GM12878 (cell line): ENCODE measurements around the gene TMEM212. TPM values are rescaled to one million over a fixed set of nuclear protein-coding genes. Genes with fewer than 3 reads are reported as not detected.

Source experiments
- ATF7 ChIP-seq: fragments of 450-650 bp; IDR thresholded peaks from 2 replicates; pipeline ENCODE4 v1.6.1; 2016; ENCODE audit warnings: low read depth, mild to moderate bottlenecking
- CBX3 ChIP-seq: fragments of 200-600 bp; sonication (generic); IDR thresholded peaks from 2 replicates; pipeline ENCODE4 v1.6.1; 2016; ENCODE audit warnings: low read depth, borderline replicate concordance
- FOXM1 ChIP-seq: IDR thresholded peaks from 2 replicates; pipeline ENCODE4 v1.6.1; 2012; ENCODE audit warnings: low read depth, mild to moderate bottlenecking, inconsistent platforms, low read length, moderate library complexity
- HCFC1 ChIP-seq: fragments of 150-350 bp; IDR thresholded peaks from 2 replicates; pipeline ENCODE4 v1.6.1; 2014; ENCODE audit warnings: low read length
- MEF2B ChIP-seq: fragments of 450-650 bp; IDR thresholded peaks from 2 replicates; pipeline ENCODE4 v1.6.1; 2018; ENCODE audit warnings: mild to moderate bottlenecking, moderate library complexity; ENCODE audit not compliant: partially characterized antibody, poor library complexity, severe bottlenecking
- MTA2 ChIP-seq: fragments of 450-650 bp; IDR thresholded peaks from 2 replicates; pipeline ENCODE4 v1.6.1; 2016; ENCODE audit warnings: low read depth, mild to moderate bottlenecking, moderate library complexity
- MYC ChIP-seq: IDR thresholded peaks from 2 replicates; pipeline ENCODE4 v1.6.1; 2011; ENCODE audit warnings: mild to moderate bottlenecking, low read length, moderate library complexity, inconsistent platforms; ENCODE audit not compliant: insufficient read depth, insufficient replicate concordance, insufficient read length, severe bottlenecking
- NBN ChIP-seq: fragments of 450-650 bp; IDR thresholded peaks from 2 replicates; pipeline ENCODE4 v1.6.1; 2016
- NFIC ChIP-seq: IDR thresholded peaks from 2 replicates; pipeline ENCODE4 v1.6.1; 2012; ENCODE audit warnings: low read depth, mild to moderate bottlenecking, inconsistent platforms, low read length, moderate library complexity
- NFYA ChIP-seq: IDR thresholded peaks from 2 replicates; pipeline ENCODE4 v1.6.1; 2011; ENCODE audit warnings: low read depth, mild to moderate bottlenecking, low read length, improper control_type of control experiment, borderline replicate concordance
- PAX5 ChIP-seq: IDR thresholded peaks from 2 replicates; pipeline ENCODE4 v1.6.1; 2011; ENCODE audit warnings: low read depth, low read length, borderline replicate concordance
- SIX5 ChIP-seq: IDR thresholded peaks from 2 replicates; pipeline ENCODE4 v1.6.1; 2011; ENCODE audit warnings: mild to moderate bottlenecking, low read depth, low read length, moderate library complexity; ENCODE audit not compliant: severe bottlenecking
- SMC3 ChIP-seq: IDR thresholded peaks from 2 replicates; pipeline ENCODE4 v1.6.1; 2011; ENCODE audit warnings: low read length, improper control_type of control experiment, borderline replicate concordance
- SREBF1 ChIP-seq: IDR thresholded peaks from 2 replicates; pipeline ENCODE4 v1.6.1; 2012; ENCODE audit warnings: mild to moderate bottlenecking, low read length
- TCF12 ChIP-seq: IDR thresholded peaks from 2 replicates; pipeline ENCODE4 v1.6.1; 2011; ENCODE audit warnings: low read depth, mild to moderate bottlenecking, low read length
- ZNF274 ChIP-seq: IDR thresholded peaks from one replicate; pipeline ENCODE4 v1.8.0; 2011; ENCODE audit not compliant: insufficient read length, insufficient read depth
- ZNF622 ChIP-seq: fragments of 450-650 bp; IDR thresholded peaks from 2 replicates; pipeline ENCODE4 v1.6.1; 2017; ENCODE audit warnings: mild to moderate bottlenecking, inconsistent platforms
- polyA plus RNA-seq, 11 experiments: library from polyadenylated mRNA; depleted of rRNA in 4 of 11; unstranded in 6 of 11; stranded (reverse) in 5 of 11; fragments of >200 nt; fragmentation: Nextera tagmentation in 4 of 11; fragmentation: Illumina TruSeq in 1 of 11; extraction: Ambion mirVana in 4 of 11; extraction: Trizol in 1 of 11; gene quantifications; 1 replicate in 1 of 11; 2 replicates in 10 of 11; pipeline versions ENCODE4 v1.2.1 to v1.2.3, GENCODE V29; 2011 to 2016; ENCODE audit warnings: inconsistent platforms in 2 of 11, missing spikeins in 2 of 11, low read depth in 1 of 11
- total RNA-seq, 4 experiments: library from RNA; depleted of rRNA in 3 of 4; stranded (reverse); fragments of >200 nt in 3 of 4; fragmentation: Illumina TruSeq in 1 of 4; extraction: Trizol in 1 of 4; gene quantifications; 2 replicates each; pipeline versions ENCODE4 v1.2.1 to v1.2.3, GENCODE V29; 2013 to 2021
- TF ChIP-seq, protein P1 (sequence below): fragments of 450-650 bp; IDR thresholded peaks from 2 replicates; pipeline ENCODE4 v1.6.1; 2017; ENCODE audit warnings: mild to moderate bottlenecking, low read depth, inconsistent platforms; ENCODE audit not compliant: poor library complexity, severe bottlenecking
- TF ChIP-seq, protein P2 (sequence below): fragments of 450-650 bp; IDR thresholded peaks from 2 replicates; pipeline ENCODE4 v1.6.1; 2016; ENCODE audit warnings: mild to moderate bottlenecking, moderate library complexity, borderline replicate concordance
- TF ChIP-seq, protein P3 (sequence below): fragments of 450-650 bp; IDR thresholded peaks from 2 replicates; pipeline ENCODE4 v1.6.1; 2016; ENCODE audit warnings: mild to moderate bottlenecking
- TF ChIP-seq, protein P4 (sequence below): fragments of 450-650 bp; IDR thresholded peaks from 2 replicates; pipeline ENCODE4 v1.6.1; 2016; ENCODE audit warnings: mild to moderate bottlenecking

The TMEM212 gene
- total and polyA plus RNA-seq, 10 of the 15 experiments (the other 5 are each of a cell fraction or from before 2014, with no cell fraction given), result not detected

DNA sequence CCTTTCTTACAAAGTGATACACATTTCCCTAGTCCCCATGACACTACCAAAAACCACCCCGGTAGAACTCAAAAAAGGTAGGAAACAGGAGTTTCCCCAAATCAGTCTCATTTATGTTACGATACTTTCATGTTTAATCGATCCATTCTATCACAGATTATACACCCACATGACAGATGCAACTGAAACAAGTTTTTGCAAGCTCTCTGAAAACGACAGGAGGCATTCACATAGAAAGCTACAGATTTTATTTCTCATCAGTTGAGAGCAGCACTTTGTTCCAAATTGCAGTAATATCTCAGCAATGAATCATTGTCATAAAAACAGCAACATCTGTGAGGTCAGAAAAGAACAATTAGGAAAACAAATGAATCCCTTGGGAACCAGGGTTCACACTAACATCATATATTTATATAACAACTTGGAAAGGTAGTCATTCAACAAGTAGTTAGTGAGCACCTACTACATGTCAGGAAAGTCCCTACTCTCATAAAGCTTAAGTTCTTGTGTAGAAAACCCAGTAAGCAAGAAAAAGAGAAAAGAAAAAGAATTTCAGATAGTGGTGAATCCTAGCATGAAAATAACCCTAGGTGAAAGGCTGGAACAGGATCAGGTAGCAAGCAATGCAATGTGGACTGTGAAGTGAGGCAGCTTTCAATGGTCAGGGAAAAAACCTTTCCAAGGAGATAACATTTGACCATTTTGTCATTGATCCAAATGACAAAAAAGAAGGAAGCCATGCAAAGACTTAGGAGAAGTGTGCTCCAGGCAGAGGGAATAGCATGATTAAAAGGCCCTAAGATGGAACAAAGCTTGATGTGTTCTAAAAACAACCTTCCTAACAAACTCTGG lies 41.2 kb upstream of the TMEM212 start (continued):
- TF ChIP-seq, protein P1, sequence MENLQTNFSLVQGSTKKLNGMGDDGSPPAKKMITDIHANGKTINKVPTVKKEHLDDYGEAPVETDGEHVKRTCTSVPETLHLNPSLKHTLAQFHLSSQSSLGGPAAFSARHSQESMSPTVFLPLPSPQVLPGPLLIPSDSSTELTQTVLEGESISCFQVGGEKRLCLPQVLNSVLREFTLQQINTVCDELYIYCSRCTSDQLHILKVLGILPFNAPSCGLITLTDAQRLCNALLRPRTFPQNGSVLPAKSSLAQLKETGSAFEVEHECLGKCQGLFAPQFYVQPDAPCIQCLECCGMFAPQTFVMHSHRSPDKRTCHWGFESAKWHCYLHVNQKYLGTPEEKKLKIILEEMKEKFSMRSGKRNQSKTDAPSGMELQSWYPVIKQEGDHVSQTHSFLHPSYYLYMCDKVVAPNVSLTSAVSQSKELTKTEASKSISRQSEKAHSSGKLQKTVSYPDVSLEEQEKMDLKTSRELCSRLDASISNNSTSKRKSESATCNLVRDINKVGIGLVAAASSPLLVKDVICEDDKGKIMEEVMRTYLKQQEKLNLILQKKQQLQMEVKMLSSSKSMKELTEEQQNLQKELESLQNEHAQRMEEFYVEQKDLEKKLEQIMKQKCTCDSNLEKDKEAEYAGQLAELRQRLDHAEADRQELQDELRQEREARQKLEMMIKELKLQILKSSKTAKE, result no peak
- TF ChIP-seq SREBF1 (no peak), FOXM1 (no peak), SMC3 (no peak), HCFC1 (no peak), CBX3 (no peak), MEF2B (peak; percentile 96), ATF7 (peak; percentile 83), SIX5 (no peak), MYC (no peak), NBN (peak; percentile 75), PAX5 (no peak), MTA2 (peak; percentile 83), NFYA (no peak), NFIC (no peak), ZNF274 (no peak), TCF12 (no peak), ZNF622 (no peak)
- TF ChIP-seq, protein P2, sequence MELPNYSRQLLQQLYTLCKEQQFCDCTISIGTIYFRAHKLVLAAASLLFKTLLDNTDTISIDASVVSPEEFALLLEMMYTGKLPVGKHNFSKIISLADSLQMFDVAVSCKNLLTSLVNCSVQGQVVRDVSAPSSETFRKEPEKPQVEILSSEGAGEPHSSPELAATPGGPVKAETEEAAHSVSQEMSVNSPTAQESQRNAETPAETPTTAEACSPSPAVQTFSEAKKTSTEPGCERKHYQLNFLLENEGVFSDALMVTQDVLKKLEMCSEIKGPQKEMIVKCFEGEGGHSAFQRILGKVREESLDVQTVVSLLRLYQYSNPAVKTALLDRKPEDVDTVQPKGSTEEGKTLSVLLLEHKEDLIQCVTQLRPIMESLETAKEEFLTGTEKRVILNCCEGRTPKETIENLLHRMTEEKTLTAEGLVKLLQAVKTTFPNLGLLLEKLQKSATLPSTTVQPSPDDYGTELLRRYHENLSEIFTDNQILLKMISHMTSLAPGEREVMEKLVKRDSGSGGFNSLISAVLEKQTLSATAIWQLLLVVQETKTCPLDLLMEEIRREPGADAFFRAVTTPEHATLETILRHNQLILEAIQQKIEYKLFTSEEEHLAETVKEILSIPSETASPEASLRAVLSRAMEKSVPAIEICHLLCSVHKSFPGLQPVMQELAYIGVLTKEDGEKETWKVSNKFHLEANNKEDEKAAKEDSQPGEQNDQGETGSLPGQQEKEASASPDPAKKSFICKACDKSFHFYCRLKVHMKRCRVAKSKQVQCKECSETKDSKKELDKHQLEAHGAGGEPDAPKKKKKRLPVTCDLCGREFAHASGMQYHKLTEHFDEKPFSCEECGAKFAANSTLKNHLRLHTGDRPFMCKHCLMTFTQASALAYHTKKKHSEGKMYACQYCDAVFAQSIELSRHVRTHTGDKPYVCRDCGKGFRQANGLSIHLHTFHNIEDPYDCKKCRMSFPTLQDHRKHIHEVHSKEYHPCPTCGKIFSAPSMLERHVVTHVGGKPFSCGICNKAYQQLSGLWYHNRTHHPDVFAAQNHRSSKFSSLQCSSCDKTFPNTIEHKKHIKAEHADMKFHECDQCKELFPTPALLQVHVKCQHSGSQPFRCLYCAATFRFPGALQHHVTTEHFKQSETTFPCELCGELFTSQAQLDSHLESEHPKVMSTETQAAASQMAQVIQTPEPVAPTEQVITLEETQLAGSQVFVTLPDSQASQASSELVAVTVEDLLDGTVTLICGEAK, result no peak
- TF ChIP-seq, protein P3, sequence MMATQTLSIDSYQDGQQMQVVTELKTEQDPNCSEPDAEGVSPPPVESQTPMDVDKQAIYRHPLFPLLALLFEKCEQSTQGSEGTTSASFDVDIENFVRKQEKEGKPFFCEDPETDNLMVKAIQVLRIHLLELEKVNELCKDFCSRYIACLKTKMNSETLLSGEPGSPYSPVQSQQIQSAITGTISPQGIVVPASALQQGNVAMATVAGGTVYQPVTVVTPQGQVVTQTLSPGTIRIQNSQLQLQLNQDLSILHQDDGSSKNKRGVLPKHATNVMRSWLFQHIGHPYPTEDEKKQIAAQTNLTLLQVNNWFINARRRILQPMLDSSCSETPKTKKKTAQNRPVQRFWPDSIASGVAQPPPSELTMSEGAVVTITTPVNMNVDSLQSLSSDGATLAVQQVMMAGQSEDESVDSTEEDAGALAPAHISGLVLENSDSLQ, result peak; percentile 61
- TF ChIP-seq, protein P4, sequence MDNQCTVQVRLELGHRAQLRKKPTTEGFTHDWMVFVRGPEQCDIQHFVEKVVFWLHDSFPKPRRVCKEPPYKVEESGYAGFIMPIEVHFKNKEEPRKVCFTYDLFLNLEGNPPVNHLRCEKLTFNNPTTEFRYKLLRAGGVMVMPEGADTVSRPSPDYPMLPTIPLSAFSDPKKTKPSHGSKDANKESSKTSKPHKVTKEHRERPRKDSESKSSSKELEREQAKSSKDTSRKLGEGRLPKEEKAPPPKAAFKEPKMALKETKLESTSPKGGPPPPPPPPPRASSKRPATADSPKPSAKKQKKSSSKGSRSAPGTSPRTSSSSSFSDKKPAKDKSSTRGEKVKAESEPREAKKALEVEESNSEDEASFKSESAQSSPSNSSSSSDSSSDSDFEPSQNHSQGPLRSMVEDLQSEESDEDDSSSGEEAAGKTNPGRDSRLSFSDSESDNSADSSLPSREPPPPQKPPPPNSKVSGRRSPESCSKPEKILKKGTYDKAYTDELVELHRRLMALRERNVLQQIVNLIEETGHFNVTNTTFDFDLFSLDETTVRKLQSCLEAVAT, result peak; percentile 95
